Measurements from ENCODE around the gene IQSEC3.

Gene IQSEC3

GRCh38 chr12:78981-79380, 12.4 kb downstream of the IQSEC3 start:
- DNase-seq (ENCODE audit: low read depth): no peak

- DNase-seq (ENCODE audit: low read depth): no peak
Observed at GRCh38 chr12:80681-81190, 14.2 kb downstream of the IQSEC3 start.

GRCh38 chr12:82740-83139, 16.2 kb downstream of the IQSEC3 start:
- DNase-seq (ENCODE audit: low read depth): no peak

GRCh38 chr12:84056-84455, 17.5 kb downstream of the IQSEC3 start:
- DNase-seq (ENCODE audit: low read depth): no peak

- no peak for DNase-seq (ENCODE audit: low read depth)
Observed at GRCh38 chr12:85191-85666, 18.7 kb downstream of the IQSEC3 start.

- no peak for DNase-seq (ENCODE audit: low read depth)
Observed at GRCh38 chr12:87315-87714, 20.7 kb downstream of the IQSEC3 start.

GRCh38 chr12:87856-88255, 21.3 kb downstream of the IQSEC3 start:
- DNase-seq (ENCODE audit: low read depth): no peak

GRCh38 chr12:89653-90052, 23.1 kb downstream of the IQSEC3 start:
- no peak for DNase-seq (ENCODE audit: low read depth)

- no peak for DNase-seq (ENCODE audit: low read depth)
Observed at GRCh38 chr12:91213-91612, 24.6 kb downstream of the IQSEC3 start.

GRCh38 chr12:93266-94005, 26.9 kb downstream of the IQSEC3 start:
- DNase-seq (ENCODE audit: low read depth): no peak

GRCh38 chr12:96543-96942, 30.0 kb downstream of the IQSEC3 start:
- no peak for DNase-seq (ENCODE audit: low read depth)

- DNase-seq (ENCODE audit: low read depth): no peak
Observed at GRCh38 chr12:98924-99352, 32.4 kb downstream of the IQSEC3 start.

GRCh38 chr12:99605-100004, 33.0 kb downstream of the IQSEC3 start:
- DNase-seq (ENCODE audit: low read depth): no peak

GRCh38 chr12:101969-102878, 35.7 kb downstream of the IQSEC3 start:
- no peak for DNase-seq (ENCODE audit: low read depth)

GRCh38 chr12:102879-103168, 36.3 kb downstream of the IQSEC3 start:
- no peak for DNase-seq (ENCODE audit: low read depth)

- no peak for DNase-seq (ENCODE audit: low read depth)
Observed at GRCh38 chr12:103169-103981, 36.8 kb downstream of the IQSEC3 start.

GRCh38 chr12:104551-105081, 38.0 kb downstream of the IQSEC3 start:
- DNase-seq (ENCODE audit: low read depth): no peak

GRCh38 chr12:105696-106095, 39.1 kb downstream of the IQSEC3 start:
- no peak for DNase-seq (ENCODE audit: low read depth)

- no peak for DNase-seq (ENCODE audit: low read depth)
Observed at GRCh38 chr12:106118-106591, 39.6 kb downstream of the IQSEC3 start.

GRCh38 chr12:108594-108993, 42.0 kb downstream of the IQSEC3 start:
- no peak for DNase-seq (ENCODE audit: low read depth)

GRCh38 chr12:109446-109845, 42.9 kb downstream of the IQSEC3 start:
- DNase-seq (ENCODE audit: low read depth): no peak

- no peak for DNase-seq (ENCODE audit: low read depth)
Observed at GRCh38 chr12:109872-110271, 43.3 kb downstream of the IQSEC3 start.
